IMR-90 (cell line): ENCODE results near the gene ALK. TPM values are rescaled to one million over a fixed set of nuclear protein-coding genes. Genes with fewer than 3 reads are reported as not detected.

Experiments used
- ATAC-seq: fragments of 200-7000 bp; cut with Tn5 transposase; 2 replicates; pipeline ENCODE4 v1.9.1; 2020; ENCODE audit warnings: low read depth, mild to moderate bottlenecking, moderate library complexity
- BruUV-seq: library from RNA; stranded (reverse); fragments of 400-500 nt; replicated peaks from 2 replicates; lab custom pipeline; 2021; lab: Mats Ljungman, UMichigan
- CTCF ChIA-PET: fragments of 300-600 bp; formaldehyde crosslinking; extraction: SDS; loops from one replicate; lab custom pipeline; 2021; ENCODE audit warnings: antibody characterized with exemption; lab: Yijun Ruan, JAX
- POLR2A ChIA-PET: fragments of 300-600 bp; sonication (Branson Sonifier 250); formaldehyde crosslinking; loops from one replicate; lab custom pipeline; 2022; ENCODE audit warnings: antibody characterized with exemption; ENCODE audit not compliant: unreplicated experiment; lab: Charles Lee
- DNase-seq: peaks from one replicate; pipeline ENCODE4 v3.0.0; 2013
- H2AFZ ChIP-seq: replicated peaks from 2 replicates; pipeline ENCODE3; 2013; ENCODE audit warnings: low read length, mild to moderate bottlenecking; ENCODE audit not compliant: poor library complexity
- H2AK5ac ChIP-seq: 2 replicates; pipeline ENCODE4 v1.6.1; 2013; ENCODE audit warnings: low read depth, low read length, inconsistent platforms
- H2AK9ac ChIP-seq: replicated peaks from 2 replicates; pipeline ENCODE3; 2013; ENCODE audit warnings: mild to moderate bottlenecking, low read depth, low read length, moderate library complexity; ENCODE audit not compliant: poor library complexity
- H2BK120ac ChIP-seq: 2 replicates; pipeline ENCODE4 v1.6.1; 2013; ENCODE audit warnings: low read depth, low read length, inconsistent platforms
- H2BK15ac ChIP-seq: 3 replicates; pipeline ENCODE4 v1.6.1; 2013; ENCODE audit warnings: low read depth, low read length, inconsistent platforms
- H2BK20ac ChIP-seq: 2 replicates; pipeline ENCODE4 v1.6.1; 2013; ENCODE audit warnings: low read depth, mild to moderate bottlenecking, inconsistent platforms, low read length, moderate library complexity
- H2BK5ac ChIP-seq: 2 replicates; pipeline ENCODE4 v1.6.1; 2013; ENCODE audit warnings: mild to moderate bottlenecking, low read depth, low read length, inconsistent platforms; ENCODE audit not compliant: poor library complexity, severe bottlenecking
- H3K14ac ChIP-seq: replicated peaks from 2 replicates; pipeline ENCODE4 v1.6.1; 2013; ENCODE audit warnings: low read depth, low read length, inconsistent platforms
- H3K18ac ChIP-seq: 2 replicates; pipeline ENCODE4 v1.6.1; 2013; ENCODE audit warnings: low read depth, low read length, control low read depth
- H3K23ac ChIP-seq: 2 replicates; pipeline ENCODE4 v1.6.1; 2013; ENCODE audit warnings: low read depth, low read length, inconsistent platforms
- H3K27ac ChIP-seq: 2 replicates; pipeline ENCODE4 v1.5.1; 2013; ENCODE audit warnings: mild to moderate bottlenecking, control low read depth, low read length; ENCODE audit not compliant: insufficient read depth
- H3K27me3 ChIP-seq: 2 replicates; pipeline ENCODE4 v1.6.1; 2013; ENCODE audit warnings: low read length; ENCODE audit not compliant: control insufficient read depth, insufficient read depth
- H3K36me3 ChIP-seq: 2 replicates; pipeline ENCODE4 v1.6.1; 2013; ENCODE audit warnings: low read length, mixed read lengths; ENCODE audit not compliant: control insufficient read depth, insufficient read depth
- H3K4ac ChIP-seq: 2 replicates; pipeline ENCODE4 v1.6.1; 2013; ENCODE audit warnings: low read depth, low read length, inconsistent platforms
- H3K4me1 ChIP-seq: 2 replicates; pipeline ENCODE4 v1.6.1; 2013; ENCODE audit warnings: low read length, mixed read lengths; ENCODE audit not compliant: control insufficient read depth, insufficient read depth
- H3K4me2 ChIP-seq: 2 replicates; pipeline ENCODE4 v1.6.1; 2013; ENCODE audit warnings: low read depth, mild to moderate bottlenecking, control low read depth, low read length, moderate library complexity
- H3K4me3 ChIP-seq: 2 replicates; pipeline ENCODE4 v1.5.1; 2013; ENCODE audit warnings: low read depth, mild to moderate bottlenecking, control low read depth, low read length, moderate library complexity; ENCODE audit not compliant: insufficient read depth
- H3K56ac ChIP-seq: 2 replicates; pipeline ENCODE4 v1.6.1; 2013; ENCODE audit warnings: low read length, inconsistent platforms; ENCODE audit not compliant: insufficient read depth; ENCODE audit errors: extremely low read depth
- H3K79me1 ChIP-seq, 2 experiments: 2 replicates each; pipeline ENCODE4 v1.6.1; 2013; ENCODE audit warnings: low read length in 2 of 2, inconsistent platforms in 1 of 2, low read depth in 1 of 2
- H3K9ac ChIP-seq: 2 replicates; pipeline ENCODE4 v1.6.1; 2013; ENCODE audit warnings: low read depth, low read length, control low read depth
- H3K9me1 ChIP-seq: 2 replicates; pipeline ENCODE4 v1.6.1; 2013; ENCODE audit warnings: low read length, inconsistent platforms; ENCODE audit not compliant: insufficient read depth
- H3K9me3 ChIP-seq: 2 replicates; pipeline ENCODE4 v1.6.1; 2013; ENCODE audit warnings: low read length; ENCODE audit not compliant: control insufficient read depth, insufficient read depth
- H4K20me1 ChIP-seq: 2 replicates; pipeline ENCODE4 v1.6.1; 2013; ENCODE audit warnings: low read length, inconsistent platforms; ENCODE audit not compliant: insufficient read depth
- H4K5ac ChIP-seq: 2 replicates; pipeline ENCODE4 v1.6.1; 2013; ENCODE audit warnings: mild to moderate bottlenecking, low read depth, low read length, control low read depth
- H4K8ac ChIP-seq, 2 experiments: 2 replicates each; pipeline ENCODE4 v1.6.1; 2013; ENCODE audit warnings: low read depth in 2 of 2, low read length in 2 of 2, control low read depth in 1 of 2, inconsistent platforms in 1 of 2
- H4K91ac ChIP-seq: 2 replicates; pipeline ENCODE4 v1.6.1; 2013; ENCODE audit warnings: low read depth, low read length, inconsistent platforms; ENCODE audit not compliant: insufficient read depth
- BHLHE40 ChIP-seq: fragments of 150-350 bp; IDR thresholded peaks from 2 replicates; pipeline ENCODE4 v1.6.1; 2016; ENCODE audit warnings: mild to moderate bottlenecking, low read depth, low read length
- CEBPB ChIP-seq: IDR thresholded peaks from 2 replicates; pipeline ENCODE4 v1.6.1; 2012; ENCODE audit warnings: low read depth, low read length, improper control_type of control experiment
- CHD1 ChIP-seq: IDR thresholded peaks from 2 replicates; pipeline ENCODE4 v1.6.1; 2012; ENCODE audit warnings: low read depth, low read length, improper control_type of control experiment
- CTCF ChIP-seq: conservative IDR thresholded peaks from 2 replicates; pipeline ENCODE4 v1.5.1; 2012; ENCODE audit warnings: mild to moderate bottlenecking, low read depth, low read length, improper control_type of control experiment
- FOS ChIP-seq: fragments of 150-350 bp; IDR thresholded peaks from 2 replicates; pipeline ENCODE4 v1.6.1; 2016; ENCODE audit warnings: low read depth, low read length
- MAFK ChIP-seq: IDR thresholded peaks from 2 replicates; pipeline ENCODE4 v1.6.1; 2012; ENCODE audit warnings: low read depth, low read length, improper control_type of control experiment
- MXI1 ChIP-seq: IDR thresholded peaks from 2 replicates; pipeline ENCODE4 v1.6.1; 2012; ENCODE audit warnings: low read depth, mild to moderate bottlenecking, low read length, moderate library complexity, borderline replicate concordance
- NFE2L2 ChIP-seq: fragments of 150-350 bp; IDR thresholded peaks from 2 replicates; pipeline ENCODE4 v1.6.1; 2016; ENCODE audit warnings: low read depth, mild to moderate bottlenecking, low read length
- POLR2A ChIP-seq: IDR thresholded peaks from 2 replicates; pipeline ENCODE4 v1.6.1; 2012; ENCODE audit warnings: mild to moderate bottlenecking, low read depth, low read length
- RAD21 ChIP-seq: IDR thresholded peaks from 2 replicates; pipeline ENCODE4 v1.6.1; 2012; ENCODE audit warnings: low read length, improper control_type of control experiment
- RCOR1 ChIP-seq: IDR thresholded peaks from 2 replicates; pipeline ENCODE4 v1.6.1; 2012; ENCODE audit warnings: mild to moderate bottlenecking, low read length, improper control_type of control experiment; ENCODE audit not compliant: insufficient replicate concordance
- SMC3 ChIP-seq: fragments of 150-350 bp; IDR thresholded peaks from 2 replicates; pipeline ENCODE4 v1.6.1; 2016; ENCODE audit warnings: low read depth, mild to moderate bottlenecking, antibody characterized with exemption, low read length, moderate library complexity
- WGBS, 2 experiments: methylation state at CpG; one replicate each; pipeline versions ENCODE4 v1.1.5 to v1.1.7; 2013; ENCODE audit warnings: missing lambda C conversion rate in 2 of 2; ENCODE audit not compliant: insufficient read length in 1 of 2; ENCODE audit errors: extremely low coverage in 2 of 2; 5-methylcytosine and 5-hydroxymethylcytosine counted together
- dilution Hi-C: fragments of 300-500 bp; cut with HindIII; formaldehyde crosslinking; loops from one replicate; pipeline ENCODE4 v1.14.3; 2018; ENCODE audit warnings: low sequenced_read_pairs; ENCODE audit not compliant: unreplicated experiment
- in situ Hi-C: fragments of 300-500 bp; cut with MboI; formaldehyde crosslinking; loops from 3 replicates; pipeline ENCODE4 v1.14.3; 2019; ENCODE audit warnings: low sequenced_read_pairs, inconsistent platforms, mixed read lengths
- intact Hi-C: fragments of 100-400 bp; cut with micrococcal nuclease; formaldehyde crosslinking; loops from 2 replicates; pipeline ENCODE4 v1.10.0; 2022
- polyA plus RNA-seq, 3 experiments: library from polyadenylated mRNA; depleted of rRNA; stranded (reverse); fragments of >200 nt; gene quantifications; 2 replicates each; pipeline ENCODE4 v1.2.3, GENCODE V29; 2012; ENCODE audit warnings: low replicate concordance in 1 of 3
- total RNA-seq: library from RNA; depleted of rRNA; stranded (reverse); fragments of >200 nt; gene quantifications from 2 replicates; pipeline ENCODE4 v1.2.3, GENCODE V29; 2012
- TF ChIP-seq, protein P1 (sequence below): fragments of 150-350 bp; IDR thresholded peaks from 2 replicates; pipeline ENCODE4 v1.6.1; 2017; ENCODE audit warnings: mild to moderate bottlenecking, antibody characterized with exemption, low read length, low read depth

The ALK gene
- total and polyA plus RNA-seq, 2 of the 4 experiments (the other 2 are of a cell fraction), result not detected

DNA sequence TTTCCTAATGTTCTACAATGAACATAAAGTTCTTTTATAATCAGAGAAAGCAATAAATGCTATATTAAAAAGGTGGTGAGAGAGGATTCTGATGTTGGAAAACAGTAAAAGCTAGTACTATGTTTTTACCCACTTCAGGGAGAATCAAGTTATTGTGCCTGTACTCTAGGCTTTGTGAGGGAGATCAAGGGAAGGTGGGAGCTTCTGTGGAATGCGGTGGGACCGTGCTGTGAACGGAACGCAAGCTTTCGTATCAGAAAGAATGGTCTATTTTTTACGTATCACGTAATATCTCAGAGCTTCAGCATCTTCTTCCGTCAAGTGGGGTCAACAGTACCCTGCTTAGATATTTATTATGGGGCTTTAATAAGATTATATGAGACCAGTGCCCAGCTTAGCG lies 613.0 kb downstream of the ALK start (continued):
- TF ChIP-seq, protein P1, sequence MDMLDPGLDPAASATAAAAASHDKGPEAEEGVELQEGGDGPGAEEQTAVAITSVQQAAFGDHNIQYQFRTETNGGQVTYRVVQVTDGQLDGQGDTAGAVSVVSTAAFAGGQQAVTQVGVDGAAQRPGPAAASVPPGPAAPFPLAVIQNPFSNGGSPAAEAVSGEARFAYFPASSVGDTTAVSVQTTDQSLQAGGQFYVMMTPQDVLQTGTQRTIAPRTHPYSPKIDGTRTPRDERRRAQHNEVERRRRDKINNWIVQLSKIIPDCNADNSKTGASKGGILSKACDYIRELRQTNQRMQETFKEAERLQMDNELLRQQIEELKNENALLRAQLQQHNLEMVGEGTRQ, result no peak
- no peak for TF ChIP-seq BHLHE40
- no peak for TF ChIP-seq SMC3

DNA sequence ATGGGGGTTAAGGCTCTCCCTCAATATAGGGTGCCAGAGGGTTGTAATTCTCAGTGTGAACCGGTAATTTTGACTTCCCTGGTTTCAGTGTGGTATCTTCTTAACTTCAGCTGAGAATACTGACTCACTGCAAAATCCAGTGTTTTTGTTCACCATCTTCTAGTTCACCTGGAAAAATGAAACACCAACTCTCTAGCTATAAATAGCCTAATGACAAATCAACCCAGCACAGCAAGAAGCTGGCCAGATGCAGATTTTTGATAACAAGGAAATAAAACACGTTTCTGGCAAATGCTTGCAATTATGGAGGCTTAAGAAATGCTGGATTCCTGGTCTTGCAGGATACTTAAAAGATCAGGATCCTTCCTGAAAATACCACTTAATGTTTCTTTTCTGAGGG lies 613.9 kb downstream of the ALK start:
- Histone ChIP-seq H3K79me1 (no peaks in the 10 kb centered on the region), H2AK9ac (no peak overlapping the region), H3K9ac (no peak overlapping the region), H3K9me1 (no peaks in the 10 kb centered on the region; the same call in 1 of the 2 replicates), H3K23ac (no peak overlapping the region), H3K9me3 (no peaks in the 10 kb centered on the region), H3K27ac (no peak overlapping the region), H4K20me1 (no peaks in the 10 kb centered on the region), H3K4me2 (no peak overlapping the region), H3K4me3 (no peak overlapping the region), H4K8ac (no peak overlapping the region), H2BK120ac (no peak overlapping the region), H4K5ac (no peak overlapping the region), H3K14ac (no peak overlapping the region), H3K4me1 (no peaks in the 10 kb centered on the region), H3K36me3 (no peaks in the 10 kb centered on the region), H2BK20ac (no peak overlapping the region), H3K4ac (no peak overlapping the region), H2AFZ (no peak overlapping the region), H2AK5ac (no peak overlapping the region), H4K91ac (no peak overlapping the region), H3K56ac (no peak overlapping the region), H3K18ac (no peak overlapping the region), H3K27me3 (peaks cover 6% of the 10 kb centered on the region), H2BK5ac (no peak overlapping the region), H2BK15ac (no peak overlapping the region)
- dilution Hi-C loops, result no loop called here
- CTCF ChIA-PET, result interaction anchor here (1.6 kb wide), 3 partner anchors 12 to 356 kb away, joined by 3 to 7 read pairs (median 4); no protein-coding TSS in a partner anchor
- no peak for ATAC-seq
- DNase-seq, result no peak
- intact Hi-C loops, result no loop called here
- in situ Hi-C loops, result loop anchor here (25.0 kb wide), 1 partner anchor 530 kb away; no protein-coding TSS in a partner anchor
- POLR2A ChIA-PET, result no interaction called here
- BruUV-seq, result no TSS peak
- TF ChIP-seq NFE2L2 (no peak), CEBPB (no peak), CHD1 (no peak), RCOR1 (no peak), CTCF (no peak), MAFK (no peak), SMC3 (no peak), POLR2A (no peak), RAD21 (no peak), MXI1 (no peak), BHLHE40 (no peak), FOS (no peak)
- TF ChIP-seq, protein P1, result no peak
- no CpG with 5 or more reads among the region's 2 CpGs for WGBS, 2 experiments
